Panc1 (cell line): ENCODE data around the gene TACC2. TPM values are rescaled to one million over a fixed set of nuclear protein-coding genes. Genes with fewer than 3 reads are reported as not detected.

Experiments used
- ATAC-seq: fragments of 200-7000 bp; cut with Tn5 transposase; 2 replicates; pipeline ENCODE4 v1.9.1; 2020; ENCODE audit warnings: mild to moderate bottlenecking, moderate library complexity
- BruUV-seq: library from RNA; stranded (reverse); fragments of 400-500 nt; replicated peaks from 2 replicates; lab custom pipeline; 2021; lab: Mats Ljungman, UMichigan
- CTCF ChIA-PET: fragments of 300-600 bp; sonication (Branson Sonifier 250); formaldehyde crosslinking; loops from one replicate; lab custom pipeline; 2022; ENCODE audit warnings: antibody characterized with exemption; lab: Charles Lee
- POLR2A ChIA-PET: fragments of 300-600 bp; sonication (Branson Sonifier 250); formaldehyde crosslinking; loops from one replicate; lab custom pipeline; 2022; ENCODE audit warnings: antibody characterized with exemption; lab: Charles Lee
- DNase-seq: peaks from one replicate; pipeline ENCODE4 v3.0.0-alpha.2; 2010; ENCODE audit warnings: low read depth, low spot score
- H3K27ac ChIP-seq: 2 replicates; pipeline ENCODE4 v1.5.1; 2011; ENCODE audit warnings: mild to moderate bottlenecking, low read length, inconsistent platforms
- H3K27me3 ChIP-seq: fragments of 200-500 bp; sonication (Bioruptor generic); 2 replicates; pipeline ENCODE4 v1.6.0; 2014; ENCODE audit warnings: low read length, inconsistent platforms; ENCODE audit not compliant: control insufficient read depth, insufficient read depth
- H3K36me3 ChIP-seq: fragments of 200-500 bp; sonication (Bioruptor generic); 2 replicates; pipeline ENCODE4 v1.5.1; 2014; ENCODE audit warnings: inconsistent platforms, mild to moderate bottlenecking, low read length, moderate library complexity; ENCODE audit not compliant: control insufficient read depth, insufficient read depth
- H3K4me1 ChIP-seq: 2 replicates; pipeline ENCODE4 v1.5.1; 2011; ENCODE audit warnings: inconsistent platforms, mild to moderate bottlenecking, low read length, moderate library complexity; ENCODE audit not compliant: control insufficient read depth, insufficient read depth
- H3K4me3 ChIP-seq, 2 experiments: 2 replicates each; pipeline ENCODE4 v1.5.1; 2011 to 2012; ENCODE audit warnings: low read depth in 2 of 2, low read length in 2 of 2, mild to moderate bottlenecking in 2 of 2, inconsistent platforms in 1 of 2, moderate library complexity in 1 of 2
- H3K9me3 ChIP-seq: fragments of 200-500 bp; sonication (Bioruptor generic); 2 replicates; pipeline ENCODE4 v1.5.1; 2014; ENCODE audit warnings: low read depth, mild to moderate bottlenecking, inconsistent platforms, low read length, moderate library complexity; ENCODE audit not compliant: control insufficient read depth, insufficient read depth
- CTCF ChIP-seq: fragments of 450-650 bp; IDR thresholded peaks from 2 replicates; pipeline ENCODE4 v1.5.1; 2017; ENCODE audit warnings: mild to moderate bottlenecking
- POLR2AphosphoS5 ChIP-seq: IDR thresholded peaks from 2 replicates; pipeline ENCODE4 v1.6.1; 2012; ENCODE audit warnings: mild to moderate bottlenecking, low read depth, low read length, moderate library complexity
- SIN3A ChIP-seq: IDR thresholded peaks from 2 replicates; pipeline ENCODE4 v1.6.1; 2012; ENCODE audit warnings: low read depth, mild to moderate bottlenecking, low read length, moderate library complexity, borderline replicate concordance; ENCODE audit not compliant: insufficient read depth
- TCF7L2 ChIP-seq: IDR thresholded peaks from 2 replicates; pipeline ENCODE4 v1.6.1; 2011; ENCODE audit warnings: mild to moderate bottlenecking, low read depth, low read length, inconsistent platforms
- in situ Hi-C: cut with HindIII; loops from 2 replicates; pipeline ENCODE4 v1.10.0; 2016; ENCODE audit warnings: low sequenced_read_pairs, low pct_unique_long_range_greater_than_20kb
- intact Hi-C: fragments of 100-400 bp; cut with micrococcal nuclease; formaldehyde crosslinking; loops from one replicate; pipeline ENCODE4 v1.10.0; 2022; ENCODE audit not compliant: unreplicated experiment
- total RNA-seq: library from RNA; stranded (reverse); gene quantifications from one replicate; pipeline ENCODE4 v1.2.1, GENCODE V29; 2021; ENCODE audit not compliant: unreplicated experiment
- TF ChIP-seq, protein P1 (sequence below), 2 experiments: IDR thresholded peaks; 2 replicates each; pipeline ENCODE4 v1.6.1; 2011 to 2012; ENCODE audit warnings: low read depth in 2 of 2, control low read depth in 1 of 2, low read length in 1 of 2, mild to moderate bottlenecking in 1 of 2, moderate library complexity in 1 of 2; ENCODE audit not compliant: insufficient read depth in 1 of 2

The TACC2 gene
- total RNA-seq, 1 experiment from 2014 or later = 133 TPM

DNA sequence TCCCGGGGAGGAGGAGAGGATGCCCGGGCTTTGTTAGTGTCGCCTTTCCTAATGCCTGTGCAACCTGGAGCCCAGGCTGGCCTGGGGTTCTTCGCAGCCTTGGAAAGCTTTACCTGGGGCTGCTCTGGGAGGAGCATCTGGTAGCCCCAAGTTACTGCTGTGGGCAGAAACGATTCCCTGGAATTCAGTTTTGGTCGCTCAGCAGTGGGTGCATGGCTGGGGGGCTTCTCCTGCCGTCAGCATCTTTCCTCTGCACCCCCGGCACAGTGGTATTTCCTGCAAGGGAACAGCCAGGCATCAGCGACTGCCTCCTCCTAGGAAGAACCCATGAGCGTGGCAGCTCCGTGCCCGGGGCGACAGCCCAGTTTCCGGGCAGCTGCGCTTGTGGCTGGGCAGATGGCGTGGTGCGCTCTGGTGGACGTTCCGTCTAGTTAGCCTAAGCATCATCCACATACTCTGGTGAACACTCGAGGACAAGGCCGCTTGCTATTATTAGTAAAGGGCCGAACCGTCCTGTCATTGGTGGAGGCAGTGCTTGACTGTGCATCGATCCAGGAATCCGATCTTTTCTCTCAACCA, 175.1 kb downstream of the TACC2 start:
- CTCF ChIA-PET = no interaction called here
- Histone ChIP-seq H3K9me3 (no peaks in the 10 kb centered on the region), H3K4me1 (no peaks in the 10 kb centered on the region; the same call in 1 of the 2 replicates), H3K4me3 (peak overlapping the region in 1 of 2 experiments; percentile 29; a peak in 1 of 4 replicates), H3K36me3 (no peaks in the 10 kb centered on the region), H3K27ac (no peak overlapping the region), H3K27me3 (no peaks in the 10 kb centered on the region)
- no TSS peak for BruUV-seq
- DNase-seq (no peak), ATAC-seq (no peak)
- no peak for TF ChIP-seq POLR2AphosphoS5
- TF ChIP-seq SIN3A = no peak
- no peak for TF ChIP-seq TCF7L2
- no peak for TF ChIP-seq CTCF
- TF ChIP-seq, protein P1, sequence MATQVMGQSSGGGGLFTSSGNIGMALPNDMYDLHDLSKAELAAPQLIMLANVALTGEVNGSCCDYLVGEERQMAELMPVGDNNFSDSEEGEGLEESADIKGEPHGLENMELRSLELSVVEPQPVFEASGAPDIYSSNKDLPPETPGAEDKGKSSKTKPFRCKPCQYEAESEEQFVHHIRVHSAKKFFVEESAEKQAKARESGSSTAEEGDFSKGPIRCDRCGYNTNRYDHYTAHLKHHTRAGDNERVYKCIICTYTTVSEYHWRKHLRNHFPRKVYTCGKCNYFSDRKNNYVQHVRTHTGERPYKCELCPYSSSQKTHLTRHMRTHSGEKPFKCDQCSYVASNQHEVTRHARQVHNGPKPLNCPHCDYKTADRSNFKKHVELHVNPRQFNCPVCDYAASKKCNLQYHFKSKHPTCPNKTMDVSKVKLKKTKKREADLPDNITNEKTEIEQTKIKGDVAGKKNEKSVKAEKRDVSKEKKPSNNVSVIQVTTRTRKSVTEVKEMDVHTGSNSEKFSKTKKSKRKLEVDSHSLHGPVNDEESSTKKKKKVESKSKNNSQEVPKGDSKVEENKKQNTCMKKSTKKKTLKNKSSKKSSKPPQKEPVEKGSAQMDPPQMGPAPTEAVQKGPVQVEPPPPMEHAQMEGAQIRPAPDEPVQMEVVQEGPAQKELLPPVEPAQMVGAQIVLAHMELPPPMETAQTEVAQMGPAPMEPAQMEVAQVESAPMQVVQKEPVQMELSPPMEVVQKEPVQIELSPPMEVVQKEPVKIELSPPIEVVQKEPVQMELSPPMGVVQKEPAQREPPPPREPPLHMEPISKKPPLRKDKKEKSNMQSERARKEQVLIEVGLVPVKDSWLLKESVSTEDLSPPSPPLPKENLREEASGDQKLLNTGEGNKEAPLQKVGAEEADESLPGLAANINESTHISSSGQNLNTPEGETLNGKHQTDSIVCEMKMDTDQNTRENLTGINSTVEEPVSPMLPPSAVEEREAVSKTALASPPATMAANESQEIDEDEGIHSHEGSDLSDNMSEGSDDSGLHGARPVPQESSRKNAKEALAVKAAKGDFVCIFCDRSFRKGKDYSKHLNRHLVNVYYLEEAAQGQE (IDR thresholded peaks at IDR 0.05; ENCODE audit: insufficient read depth in 1 of 2, low read depth in 2 of 2, low read length in 1 of 2) = no peak
- POLR2A ChIA-PET = no interaction called here
- in situ Hi-C loops = no loop called here
- intact Hi-C loops = no loop called here

DNA sequence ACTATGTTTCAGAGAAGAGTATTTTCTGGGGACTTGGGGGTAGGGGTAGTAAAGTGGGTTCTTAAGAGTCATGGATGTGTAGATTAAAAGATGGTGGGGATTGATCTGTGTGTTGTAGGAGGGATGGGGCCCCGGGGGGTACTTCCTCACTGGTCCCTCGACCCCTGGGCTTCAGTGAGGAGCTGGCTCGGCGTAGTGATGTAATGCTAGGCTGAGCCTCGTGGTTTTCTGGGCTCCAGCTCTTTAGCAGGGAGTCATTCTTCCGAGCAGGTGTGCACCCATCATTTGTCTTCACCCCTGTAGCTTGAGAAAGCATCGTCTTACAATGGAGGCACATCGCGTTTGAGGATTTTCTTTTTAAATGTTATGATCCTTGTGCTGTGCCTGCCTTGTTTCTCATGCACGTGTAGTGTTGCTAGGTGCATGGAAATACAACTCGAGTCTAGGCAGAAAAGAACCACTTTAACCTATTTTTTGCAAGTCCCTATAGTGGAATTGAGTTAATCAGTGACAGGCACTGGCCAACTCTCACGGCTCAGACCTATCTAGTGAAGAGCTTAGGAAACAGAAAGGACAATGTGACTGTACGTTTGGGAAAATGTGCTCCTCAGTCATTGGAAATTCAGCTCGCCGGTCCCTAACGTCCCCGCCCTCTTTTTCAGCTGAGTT, 176.0 kb downstream of the TACC2 start:
- intact Hi-C loops = no loop called here
- no peak overlapping the region for H3K4me3 ChIP-seq
- POLR2A ChIA-PET = no interaction called here

More for the DNA sequence above, 176.0 kb downstream of the TACC2 start:
- DNase-seq (no peak), ATAC-seq (no peak)
- Histone ChIP-seq H3K27me3 (no peaks in the 10 kb centered on the region), H3K9me3 (no peaks in the 10 kb centered on the region), H3K4me1 (no peaks in the 10 kb centered on the region; the same call in 1 of the 2 replicates), H3K27ac (no peak overlapping the region), H3K36me3 (no peaks in the 10 kb centered on the region)
- no peak for TF ChIP-seq SIN3A
- TF ChIP-seq TCF7L2 = no peak
- TF ChIP-seq, protein P1 (IDR thresholded peaks at IDR 0.05; ENCODE audit: insufficient read depth in 1 of 2, low read depth in 2 of 2, low read length in 1 of 2) = no peak
- no peak for TF ChIP-seq POLR2AphosphoS5
- TF ChIP-seq CTCF = no peak
- in situ Hi-C loops = no loop called here
- no TSS peak for BruUV-seq
- CTCF ChIA-PET = no interaction called here
